D721Med (cell line): ENCODE measurements around the gene OPRM1.

ENCODE experiments used
- DNase-seq: peaks from one replicate; pipeline ENCODE4 v3.0.0; 2011; ENCODE audit warnings: low spot score; ENCODE audit not compliant: insufficient read length
- FAIRE-seq: peaks from 2 replicates; lab custom pipeline; 2011; peaks lifted over from hg19 to GRCh38; lab: Jason Lieb, UNC
- CTCF ChIP-seq: IDR thresholded peaks from 2 replicates; pipeline ENCODE4 v1.5.1; 2012; ENCODE audit warnings: mild to moderate bottlenecking, control low read depth; ENCODE audit not compliant: insufficient read depth; ENCODE audit errors: missing control alignments

OPRM1 gene

GRCh38 chr6:154139892-154140291 lies 100.9 kb downstream of the OPRM1 start:
- FAIRE-seq (no peak), DNase-seq (no peak)
- TF ChIP-seq CTCF = no peak

GRCh38 chr6:154140743-154141142 lies 101.7 kb downstream of the OPRM1 start:
- DNase-seq (no peak), FAIRE-seq (no peak)
- no peak for TF ChIP-seq CTCF

- no peak for DNase-seq
- no peak for FAIRE-seq
- no peak for TF ChIP-seq CTCF
Measured at GRCh38 chr6:154143753-154144152, 104.7 kb downstream of the OPRM1 start.

GRCh38 chr6:154154389-154154967 lies 115.4 kb downstream of the OPRM1 start:
- DNase-seq (no peak), FAIRE-seq (no peak)
- TF ChIP-seq CTCF = peak; percentile 72

- no peak for FAIRE-seq
- no peak for DNase-seq
- peak; percentile 35 for TF ChIP-seq CTCF
Measured at GRCh38 chr6:154156135-154156896, 117.3 kb downstream of the OPRM1 start.

GRCh38 chr6:154157082-154157481 lies 118.0 kb downstream of the OPRM1 start:
- DNase-seq = no peak

More at GRCh38 chr6:154157082-154157481, 118.0 kb downstream of the OPRM1 start:
- FAIRE-seq = no peak
- no peak for TF ChIP-seq CTCF
